D341Med (cell line): ENCODE measurements around the gene TENM3.
A peak's percentile ranks its signal among the peaks of the same experiment; 100 is the strongest.

ENCODE experiments used
- DNase-seq: peaks from one replicate; pipeline ENCODE4 v3.0.0; 2012; ENCODE audit warnings: low spot score

TENM3 gene

GRCh38 chr4:182695842-182696241 lies 452.6 kb downstream of the TENM3 start:
- DNase-seq: no peak

GRCh38 chr4:182697094-182697493 lies 453.9 kb downstream of the TENM3 start:
- peak; percentile 69 for DNase-seq

- DNase-seq: no peak
These were observed 455.0 kb downstream of the TENM3 start for GRCh38 chr4:182698212-182698611.

- DNase-seq: no peak
These were observed 456.0 kb downstream of the TENM3 start for GRCh38 chr4:182699201-182699600.

- no peak for DNase-seq
These were observed 456.6 kb downstream of the TENM3 start for GRCh38 chr4:182699795-182700194.

GRCh38 chr4:182700362-182701160 lies 457.4 kb downstream of the TENM3 start:
- no peak for DNase-seq

- DNase-seq: no peak
These were observed 460.9 kb downstream of the TENM3 start for GRCh38 chr4:182704077-182704476.

GRCh38 chr4:182704948-182705347 lies 461.7 kb downstream of the TENM3 start:
- DNase-seq: no peak

- no peak for DNase-seq
These were observed 462.2 kb downstream of the TENM3 start for GRCh38 chr4:182705389-182705788.

GRCh38 chr4:182711211-182711610 lies 468.0 kb downstream of the TENM3 start:
- DNase-seq: no peak

GRCh38 chr4:182715548-182715947 lies 472.3 kb downstream of the TENM3 start:
- DNase-seq: no peak

GRCh38 chr4:182716192-182716591 lies 473.0 kb downstream of the TENM3 start:
- no peak for DNase-seq

- DNase-seq: no peak
These were observed 474.8 kb downstream of the TENM3 start for GRCh38 chr4:182717788-182718583.

GRCh38 chr4:182724414-182724813 lies 481.2 kb downstream of the TENM3 start:
- no peak for DNase-seq

GRCh38 chr4:182729516-182729915 lies 486.3 kb downstream of the TENM3 start:
- no peak for DNase-seq

GRCh38 chr4:182730791-182731190 lies 487.6 kb downstream of the TENM3 start:
- DNase-seq: no peak

- DNase-seq: no peak
These were observed 493.0 kb downstream of the TENM3 start for GRCh38 chr4:182736207-182736606.

GRCh38 chr4:182738283-182739047 lies 495.3 kb downstream of the TENM3 start:
- DNase-seq: no peak

- no peak for DNase-seq
These were observed 497.1 kb downstream of the TENM3 start for GRCh38 chr4:182740256-182740655.

GRCh38 chr4:182741054-182741453 lies 497.9 kb downstream of the TENM3 start:
- no peak for DNase-seq

- DNase-seq: no peak
These were observed 498.7 kb downstream of the TENM3 start for GRCh38 chr4:182741914-182742313.

- no peak for DNase-seq
These were observed 500.6 kb downstream of the TENM3 start for GRCh38 chr4:182743815-182744214.

GRCh38 chr4:182745237-182745636 lies 502.0 kb downstream of the TENM3 start:
- no peak for DNase-seq
